IPS DF 6.9 (cell line): ENCODE results near the gene KCNAB2.

Experiments used
- DNase-seq: peaks from one replicate; pipeline ENCODE4 v3.0.0-alpha.2; 2013; ENCODE audit warnings: low read depth, low spot score
- H3K27ac ChIP-seq: one replicate; pipeline ENCODE4 v1.5.1; 2013; ENCODE audit warnings: low read length, control low read depth
- H3K27me3 ChIP-seq: 2 replicates; pipeline ENCODE4 v1.6.1; 2013; ENCODE audit warnings: mild to moderate bottlenecking, low read length; ENCODE audit not compliant: control insufficient read depth, insufficient read depth
- H3K36me3 ChIP-seq: 2 replicates; pipeline ENCODE4 v1.6.1; 2013; ENCODE audit warnings: low read length; ENCODE audit not compliant: control insufficient read depth, insufficient read depth
- H3K4me1 ChIP-seq: 2 replicates; pipeline ENCODE4 v1.6.1; 2013; ENCODE audit warnings: low read length; ENCODE audit not compliant: control insufficient read depth, insufficient read depth
- H3K4me3 ChIP-seq: 2 replicates; pipeline ENCODE4 v1.5.1; 2013; ENCODE audit warnings: mild to moderate bottlenecking, low read length
- H3K9me3 ChIP-seq: 2 replicates; pipeline ENCODE4 v1.6.1; 2013; ENCODE audit warnings: low read length, inconsistent platforms; ENCODE audit not compliant: control insufficient read depth, insufficient read depth
- WGBS: extraction: QIAGEN DNeasy Blood & Tissue Kit; methylation state at CpG from one replicate; pipeline ENCODE4 v1.1.7; 2013; ENCODE audit warnings: mixed read lengths, missing lambda C conversion rate; ENCODE audit not compliant: insufficient read length, insufficient coverage; 5-methylcytosine and 5-hydroxymethylcytosine counted together

KCNAB2 gene

DNA sequence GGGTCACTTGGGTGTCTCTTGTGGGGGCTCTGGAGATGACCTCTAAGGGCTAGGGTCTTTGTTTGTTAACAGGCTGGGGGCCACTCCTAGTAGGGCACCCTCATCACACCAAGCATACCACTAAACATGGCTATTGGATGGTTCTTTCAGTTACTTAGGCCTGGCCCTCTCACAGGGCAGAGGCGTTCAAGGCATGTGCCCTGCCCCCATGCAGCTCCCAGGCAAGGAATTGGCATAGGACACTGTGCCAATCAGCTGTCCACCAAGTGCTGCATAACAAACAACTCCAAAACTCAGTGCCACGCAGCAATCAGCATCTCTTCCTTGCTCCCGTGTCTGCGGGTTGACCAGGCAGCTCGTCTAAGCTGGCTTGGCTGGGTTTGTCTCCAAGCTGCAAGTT is 2.1 kb upstream of the KCNAB2 start:
- no CpG with 5 or more reads among the region's 5 CpGs for WGBS
- no peak for DNase-seq

DNA sequence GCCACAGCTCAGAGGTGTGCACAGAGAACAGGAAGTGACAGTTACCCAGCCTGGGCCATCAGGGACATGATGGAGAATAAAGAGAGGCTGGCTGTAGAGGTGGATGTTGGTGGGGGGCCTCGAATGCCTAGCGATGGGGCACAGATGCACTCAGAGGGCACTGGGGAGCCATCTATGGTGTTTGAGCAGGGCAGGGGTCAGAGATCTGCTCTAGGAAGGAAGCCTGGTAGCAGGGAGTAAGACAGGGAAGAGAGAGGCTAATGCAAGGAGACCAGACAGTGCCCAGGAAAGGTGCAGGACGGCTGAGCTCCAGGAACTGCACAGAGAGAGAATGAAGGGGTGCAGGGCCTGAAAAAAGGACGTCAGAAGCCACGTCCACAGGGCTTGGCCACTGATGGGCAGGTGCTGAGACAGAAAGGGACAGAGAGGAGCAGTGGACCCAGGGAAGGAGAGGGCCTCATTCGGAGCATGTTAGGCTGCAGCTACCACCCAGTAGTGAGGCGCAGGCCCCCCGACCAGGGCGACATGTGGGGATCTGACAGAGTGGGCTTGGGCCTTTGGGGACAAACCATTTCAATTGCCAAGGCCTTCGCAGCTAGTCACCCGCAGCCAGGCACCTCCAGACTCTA is 1.1 kb upstream of the KCNAB2 start:
- no peak overlapping the region for H3K27ac ChIP-seq
- no peaks in the 10 kb centered on the region for H3K27me3 ChIP-seq
- no peaks in the 10 kb centered on the region; the same call in 1 of the 2 replicates for H3K4me1 ChIP-seq
- no peak for DNase-seq
- no CpG with 5 or more reads among the region's 11 CpGs for WGBS
- no peaks in the 10 kb centered on the region for H3K36me3 ChIP-seq
- H3K4me3 ChIP-seq = no peak overlapping the region
- H3K9me3 ChIP-seq = no peaks in the 10 kb centered on the region

More for the DNA sequence above, 2.1 kb upstream of the KCNAB2 start:
- no peaks in the 10 kb centered on the region for H3K36me3 ChIP-seq
- H3K9me3 ChIP-seq = no peaks in the 10 kb centered on the region
- no peaks in the 10 kb centered on the region; the same call in 1 of the 2 replicates for H3K4me1 ChIP-seq
- H3K27ac ChIP-seq = no peak overlapping the region
- no peaks in the 10 kb centered on the region for H3K27me3 ChIP-seq
- no peak overlapping the region for H3K4me3 ChIP-seq

DNA sequence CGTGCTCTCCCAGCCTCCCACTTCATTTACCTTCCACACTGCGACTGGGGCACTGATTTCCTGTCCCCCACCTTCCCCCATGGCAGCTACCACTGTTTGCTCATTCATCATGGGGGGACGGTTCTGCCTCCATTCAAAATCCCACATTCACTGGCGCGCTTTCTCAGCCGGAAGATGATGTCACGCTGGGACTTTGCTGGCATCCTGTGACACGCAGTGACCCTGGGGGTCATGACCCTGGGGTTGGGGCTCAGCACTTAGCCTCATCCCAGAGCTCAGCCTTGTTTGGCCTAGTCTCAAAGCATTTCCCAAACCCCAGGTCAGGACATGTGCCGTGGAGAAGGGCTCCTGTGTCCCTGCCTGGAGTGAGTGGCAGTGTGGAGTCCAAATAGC is 582 bp upstream of the KCNAB2 start:
- Histone ChIP-seq H3K4me3 (no peak overlapping the region), H3K27me3 (no peaks in the 10 kb centered on the region), H3K9me3 (no peaks in the 10 kb centered on the region), H3K4me1 (no peaks in the 10 kb centered on the region; the same call in 1 of the 2 replicates), H3K27ac (no peak overlapping the region), H3K36me3 (no peaks in the 10 kb centered on the region)
- no peak for DNase-seq
- no CpG with 5 or more reads among the region's 9 CpGs for WGBS

DNA sequence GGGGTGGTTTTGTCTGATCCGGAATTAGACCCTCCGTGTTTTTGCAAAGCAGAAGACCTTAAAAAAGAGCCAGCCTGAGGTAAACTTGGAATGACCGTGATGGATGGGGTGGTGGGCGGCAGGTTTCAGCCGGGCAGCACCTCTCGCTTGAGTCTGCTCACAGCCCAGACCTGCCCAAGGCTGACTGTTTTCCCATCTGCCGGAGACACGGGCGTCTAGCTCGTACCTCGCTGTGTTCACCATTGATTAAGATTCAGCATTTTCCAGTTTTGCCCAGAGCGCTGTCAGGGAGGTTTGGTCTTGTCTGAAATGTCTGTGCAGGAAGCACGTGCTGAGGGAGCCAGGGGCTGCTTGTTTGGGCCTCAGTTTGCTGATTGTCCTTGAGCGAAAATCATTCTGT is 591 bp downstream of the KCNAB2 start:
- Histone ChIP-seq H3K9me3 (no peaks in the 10 kb centered on the region), H3K27ac (no peak overlapping the region), H3K36me3 (no peaks in the 10 kb centered on the region), H3K4me3 (no peak overlapping the region), H3K4me1 (no peaks in the 10 kb centered on the region; the same call in 1 of the 2 replicates), H3K27me3 (no peaks in the 10 kb centered on the region)
- WGBS = no CpG with 5 or more reads among the region's 14 CpGs
- no peak for DNase-seq

DNA sequence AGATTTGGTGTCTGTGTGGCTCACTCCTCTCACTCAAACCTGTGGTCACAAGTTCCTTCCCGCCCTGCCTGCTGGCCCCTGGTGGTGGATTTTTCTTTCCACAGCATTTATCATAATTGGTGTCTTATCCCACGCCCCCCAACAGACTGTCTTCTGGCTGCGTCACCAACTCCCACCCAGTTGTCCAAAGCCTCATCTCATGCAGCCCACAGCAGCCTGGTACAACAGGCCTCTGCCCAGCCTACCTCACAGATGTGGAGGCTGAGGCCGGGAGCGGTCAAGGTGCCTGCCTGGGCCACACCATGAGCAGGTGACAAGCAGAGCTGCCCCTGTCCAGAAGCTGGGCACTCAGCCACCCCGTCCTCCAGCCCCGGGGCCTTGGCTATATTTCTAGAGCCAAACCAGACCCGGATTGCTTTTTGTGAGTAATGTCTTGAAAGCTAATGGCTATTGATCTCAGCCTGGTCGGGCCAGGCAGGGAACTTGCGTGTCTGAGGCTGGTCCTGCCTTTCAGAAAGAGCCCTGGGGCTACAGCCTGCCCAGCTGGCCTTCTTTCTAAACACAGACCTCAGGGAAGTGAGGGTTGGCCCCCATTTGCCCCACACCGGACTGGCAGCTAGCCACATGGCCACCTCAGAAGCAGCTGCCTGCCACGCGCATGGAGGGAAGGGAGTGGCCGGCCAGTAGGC is 2.6 kb downstream of the KCNAB2 start:
- no peaks in the 10 kb centered on the region for H3K9me3 ChIP-seq
- no CpG with 5 or more reads among the region's 14 CpGs for WGBS
- no peak overlapping the region for H3K27ac ChIP-seq
- H3K4me1 ChIP-seq = no peaks in the 10 kb centered on the region; the same call in 1 of the 2 replicates
- H3K27me3 ChIP-seq = no peaks in the 10 kb centered on the region
- H3K36me3 ChIP-seq = no peaks in the 10 kb centered on the region
- no peak overlapping the region for H3K4me3 ChIP-seq
- DNase-seq = no peak

DNA sequence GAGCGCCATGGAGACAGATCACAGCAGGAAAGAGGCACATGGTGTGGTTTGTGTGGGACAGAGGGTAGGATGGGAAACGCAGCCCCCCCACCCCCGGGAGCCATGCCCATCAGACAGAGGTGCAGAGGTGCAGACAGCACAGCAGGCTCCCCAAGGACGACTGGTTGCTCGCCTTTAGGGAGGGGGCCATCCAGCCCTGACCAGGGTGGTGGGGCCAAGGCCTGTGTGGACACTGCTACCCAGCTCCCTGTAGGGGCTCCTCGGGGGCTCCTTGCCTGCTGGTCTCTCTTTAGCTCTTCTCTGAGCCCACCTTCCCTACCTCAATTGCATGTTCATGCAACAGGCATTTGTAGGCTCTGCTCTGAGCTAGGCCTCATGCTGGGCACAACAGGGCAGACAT is 3.7 kb downstream of the KCNAB2 start:
- Histone ChIP-seq H3K36me3 (no peaks in the 10 kb centered on the region), H3K4me3 (no peak overlapping the region), H3K4me1 (no peaks in the 10 kb centered on the region; the same call in 1 of the 2 replicates), H3K9me3 (no peaks in the 10 kb centered on the region), H3K27me3 (no peaks in the 10 kb centered on the region), H3K27ac (no peak overlapping the region)
- no peak for DNase-seq
- WGBS = no CpG with 5 or more reads among the region's 6 CpGs

DNA sequence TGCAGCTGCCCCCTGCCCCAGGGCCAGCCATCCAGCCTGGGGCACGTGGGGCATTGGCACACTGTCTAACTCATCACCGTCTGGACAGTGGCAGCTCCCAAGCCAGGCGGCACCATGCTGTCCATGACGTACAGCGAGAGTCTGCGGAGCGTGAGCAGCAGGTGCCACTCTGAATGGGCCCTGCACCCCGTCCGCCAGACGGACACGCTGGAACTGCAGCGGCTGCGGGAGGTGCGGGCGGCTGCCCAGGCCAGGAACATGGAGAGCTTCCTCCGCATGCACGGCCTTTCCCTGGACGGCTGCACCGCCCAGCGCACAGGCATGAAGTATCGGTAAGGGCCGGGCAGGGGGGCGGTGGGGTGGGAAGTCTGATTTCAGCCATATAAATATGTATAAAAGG is 5.7 kb downstream of the KCNAB2 start:
- Histone ChIP-seq H3K9me3 (no peaks in the 10 kb centered on the region), H3K4me3 (no peak overlapping the region), H3K4me1 (no peaks in the 10 kb centered on the region; the same call in 1 of the 2 replicates), H3K36me3 (no peaks in the 10 kb centered on the region), H3K27me3 (no peaks in the 10 kb centered on the region), H3K27ac (no peak overlapping the region)
- no CpG with 5 or more reads among the region's 23 CpGs for WGBS
- DNase-seq = no peak

DNA sequence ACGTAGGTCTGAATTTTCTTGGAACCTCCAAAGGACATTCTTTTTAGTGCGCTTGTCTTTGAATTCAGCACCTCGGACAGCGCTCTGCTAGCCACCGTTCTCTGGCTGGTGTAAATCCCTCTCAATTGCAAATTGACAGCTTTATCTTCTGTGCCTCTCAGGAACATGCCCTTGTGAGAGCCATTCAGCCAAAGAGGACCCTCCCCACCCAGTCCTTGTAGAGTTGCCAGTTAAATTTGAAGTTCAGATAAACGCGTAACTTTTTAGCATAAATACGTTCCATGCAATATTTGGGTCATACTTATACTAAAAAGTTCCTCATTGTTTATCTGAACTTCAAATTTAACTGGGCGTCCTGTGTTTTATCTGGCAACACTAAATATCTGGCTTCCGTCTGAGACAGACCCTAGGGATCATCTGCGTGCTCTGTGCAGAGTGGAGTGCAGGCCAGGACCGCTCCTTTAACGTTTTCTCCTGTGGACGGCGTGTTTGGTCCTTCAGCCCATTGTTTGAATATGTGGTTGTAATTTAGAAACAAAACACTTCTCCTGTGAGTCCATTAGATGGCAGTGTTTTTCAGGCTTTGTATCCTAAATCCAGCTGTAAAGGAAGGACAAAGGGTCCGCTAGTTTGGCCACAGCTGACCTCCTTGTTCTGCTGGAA is 7.0 kb downstream of the KCNAB2 start:
- no peak overlapping the region for H3K27ac ChIP-seq
- no peaks in the 10 kb centered on the region for H3K9me3 ChIP-seq
- H3K36me3 ChIP-seq = no peaks in the 10 kb centered on the region
- no peaks in the 10 kb centered on the region for H3K27me3 ChIP-seq
- no CpG with 5 or more reads among the region's 16 CpGs for WGBS
- no peak overlapping the region for H3K4me3 ChIP-seq
- no peaks in the 10 kb centered on the region; the same call in 1 of the 2 replicates for H3K4me1 ChIP-seq
- DNase-seq = peak; percentile 55

DNA sequence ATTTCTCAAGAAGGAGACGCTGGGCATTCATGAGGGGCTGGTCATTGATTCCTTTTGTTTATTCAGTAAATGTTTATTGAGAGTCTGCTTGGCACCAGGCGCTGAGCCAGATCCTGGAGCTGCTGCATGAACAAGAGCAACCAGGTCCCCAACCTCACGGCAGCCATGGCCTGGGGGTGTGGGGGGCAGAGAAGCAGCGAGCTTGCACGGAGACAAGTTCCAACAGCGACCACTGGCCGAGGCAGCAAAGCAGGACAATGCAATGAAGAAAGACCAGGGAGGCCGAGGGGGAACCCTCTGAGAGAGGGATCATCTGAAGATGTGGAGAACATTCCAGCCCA is 7.5 kb downstream of the KCNAB2 start:
- WGBS = no CpG with 5 or more reads among the region's 8 CpGs
- Histone ChIP-seq H3K27ac (no peak overlapping the region), H3K4me3 (no peak overlapping the region), H3K27me3 (no peaks in the 10 kb centered on the region), H3K4me1 (no peaks in the 10 kb centered on the region; the same call in 1 of the 2 replicates), H3K9me3 (no peaks in the 10 kb centered on the region), H3K36me3 (no peaks in the 10 kb centered on the region)
- DNase-seq = no peak

DNA sequence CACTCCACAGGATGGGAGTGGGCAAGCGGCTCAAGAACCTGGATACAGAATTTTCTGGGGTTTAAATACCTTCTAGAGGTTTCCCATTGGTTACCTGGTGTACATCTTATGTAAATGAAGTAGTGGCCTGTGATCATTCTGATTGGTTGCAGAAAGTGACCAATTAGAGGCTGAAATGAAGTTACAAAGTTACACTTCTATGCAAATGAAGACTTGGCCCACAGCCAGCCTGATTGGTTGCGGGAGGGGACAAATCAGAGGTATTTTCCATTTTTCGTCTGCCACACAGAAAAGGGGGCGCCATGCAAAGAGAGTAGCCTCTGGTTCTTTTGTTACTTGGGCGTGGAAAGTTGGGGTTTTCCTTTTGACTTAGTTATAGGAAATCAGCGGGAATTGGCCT is 8.9 kb downstream of the KCNAB2 start:
- H3K4me1 ChIP-seq = no peaks in the 10 kb centered on the region; the same call in 1 of the 2 replicates
- no peaks in the 10 kb centered on the region for H3K36me3 ChIP-seq
- H3K27me3 ChIP-seq = no peaks in the 10 kb centered on the region
- DNase-seq = no peak
- H3K9me3 ChIP-seq = no peaks in the 10 kb centered on the region
- no peak overlapping the region for H3K27ac ChIP-seq
- WGBS = no CpG with 5 or more reads among the region's 6 CpGs
- no peak overlapping the region for H3K4me3 ChIP-seq
